Inferior parietal cortex (tissue), 1 donor: ENCODE measurements around the gene MMP27.
A peak's percentile ranks its signal among the peaks of the same experiment; 100 is the strongest.

Source experiments
- DNase-seq: peaks from one replicate; pipeline ENCODE4 v3.0.0-alpha.2; 2016; ENCODE audit errors: extremely low spot score

Gene MMP27

DNA sequence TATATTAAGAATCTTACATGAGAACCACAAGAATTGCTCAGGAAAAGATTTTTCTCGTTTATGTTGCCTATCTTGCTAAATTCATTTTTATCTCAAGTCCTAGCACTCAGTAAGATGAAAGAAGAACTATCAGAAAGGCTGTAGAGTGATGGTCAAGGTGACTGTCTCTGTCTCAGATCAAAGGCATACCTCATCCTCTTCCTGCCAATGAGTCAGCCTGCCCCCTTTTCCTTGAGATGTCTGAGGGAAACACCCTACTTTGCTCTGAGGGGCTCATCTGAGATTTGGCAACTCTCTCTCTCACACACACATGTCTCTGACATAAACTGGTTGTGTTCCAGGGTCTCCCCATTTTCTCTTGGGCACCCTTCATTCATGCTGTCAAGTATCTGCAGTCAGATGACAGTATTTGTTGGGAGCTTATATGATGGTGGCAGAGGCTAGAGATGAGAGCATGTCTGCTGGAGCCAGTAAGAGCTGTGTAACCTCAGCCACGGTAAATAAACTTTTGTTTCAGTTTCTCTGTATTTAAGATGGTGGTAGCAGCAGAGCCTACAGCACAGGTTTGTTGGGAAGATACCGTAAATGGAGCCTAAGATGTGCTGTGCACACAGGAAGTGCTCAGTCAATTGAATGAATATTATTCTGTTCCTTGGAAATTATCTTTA, 1.6 kb downstream of the MMP27 start:
- no peak for DNase-seq

DNA sequence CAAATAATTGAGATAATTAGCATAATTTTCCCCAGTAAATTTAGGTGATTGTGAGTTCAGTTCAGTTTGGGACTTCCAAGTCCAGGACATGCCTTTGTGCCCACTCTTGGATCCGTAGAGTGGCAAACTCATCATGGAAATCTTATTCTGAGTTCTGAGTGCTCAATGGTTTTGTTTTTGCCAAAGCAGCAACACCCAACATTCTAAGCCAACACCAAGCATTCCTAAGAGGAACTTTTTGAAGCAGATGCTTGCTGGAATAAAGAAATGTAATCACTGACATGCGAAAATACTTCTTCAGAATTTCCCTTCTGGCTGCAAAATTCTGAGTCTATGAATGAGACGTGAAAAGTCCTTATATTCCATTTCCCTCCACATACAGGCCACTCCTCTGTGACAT, 10.4 kb downstream of the MMP27 start:
- DNase-seq: no peak

GRCh38 chr11:102685754-102686153, 19.8 kb downstream of the MMP27 start:
- no peak for DNase-seq

DNA sequence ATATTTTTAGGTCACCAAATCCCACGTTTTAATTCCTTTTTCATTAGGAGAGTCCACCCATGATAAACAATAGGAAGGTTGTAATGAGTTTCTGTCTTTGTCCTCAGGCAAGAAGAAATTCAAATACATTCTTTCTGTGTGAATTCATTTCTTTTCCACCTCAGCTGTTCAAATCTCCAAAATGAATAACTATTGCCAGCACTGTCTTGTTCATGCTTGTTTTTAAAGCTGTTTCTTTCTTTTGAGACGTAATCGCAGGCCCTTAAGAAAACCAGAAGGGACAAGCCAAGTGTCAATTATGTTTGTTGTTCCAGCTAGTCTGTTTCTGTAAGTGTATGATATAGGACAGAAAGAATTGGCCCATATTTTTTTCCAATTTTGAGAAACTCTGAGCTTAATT, 20.2 kb downstream of the MMP27 start:
- DNase-seq: no peak

- no peak for DNase-seq
Observed at GRCh38 chr11:102683277-102683676, 22.3 kb downstream of the MMP27 start.

DNA sequence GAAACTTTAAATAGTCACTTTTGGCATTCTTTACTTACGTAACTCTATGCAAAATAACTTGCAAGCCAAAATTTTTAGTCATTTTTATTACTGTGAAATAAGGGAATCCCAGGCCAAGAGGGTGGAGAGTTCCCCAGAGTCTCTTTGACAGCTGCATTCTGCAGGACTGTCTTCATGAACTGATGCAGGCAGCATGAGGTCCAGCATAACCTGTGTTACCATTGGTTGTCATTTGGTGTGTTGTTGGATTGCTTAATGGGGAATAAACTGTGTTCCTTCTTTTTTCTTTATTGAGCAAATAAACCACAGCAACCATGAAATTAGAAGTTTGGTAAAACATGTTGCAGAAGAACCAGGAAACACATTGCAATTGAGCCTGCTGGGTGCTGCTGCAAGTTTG, 24.6 kb downstream of the MMP27 start:
- DNase-seq: no peak

GRCh38 chr11:102678022-102678421, 27.5 kb downstream of the MMP27 start:
- no peak for DNase-seq

GRCh38 chr11:102676084-102676483, 29.5 kb downstream of the MMP27 start:
- DNase-seq: no peak

DNA sequence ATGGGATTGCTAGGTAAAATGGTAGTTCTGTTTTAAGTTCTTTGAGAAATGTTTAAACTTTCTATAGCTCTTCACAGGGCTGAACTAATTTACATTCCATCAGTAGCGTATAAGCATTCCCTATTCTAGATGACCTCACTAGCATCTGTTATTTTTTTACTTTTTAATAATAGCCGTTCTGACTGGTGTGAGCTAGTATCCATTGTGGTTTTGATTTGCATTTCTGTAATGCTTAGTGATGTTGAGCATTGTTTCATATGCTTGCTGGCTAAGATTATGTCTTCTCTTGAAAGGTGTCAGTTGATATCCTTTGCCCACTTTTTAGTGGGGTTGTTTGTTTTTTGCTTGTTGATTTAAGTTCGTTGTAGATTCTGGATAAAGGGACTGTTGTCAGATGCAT, 35.9 kb downstream of the MMP27 start:
- DNase-seq: no peak

- DNase-seq: peak; percentile 62
Observed at GRCh38 chr11:102666331-102666957, 39.1 kb downstream of the MMP27 start.

GRCh38 chr11:102664001-102664752, 41.4 kb downstream of the MMP27 start:
- no peak for DNase-seq

DNA sequence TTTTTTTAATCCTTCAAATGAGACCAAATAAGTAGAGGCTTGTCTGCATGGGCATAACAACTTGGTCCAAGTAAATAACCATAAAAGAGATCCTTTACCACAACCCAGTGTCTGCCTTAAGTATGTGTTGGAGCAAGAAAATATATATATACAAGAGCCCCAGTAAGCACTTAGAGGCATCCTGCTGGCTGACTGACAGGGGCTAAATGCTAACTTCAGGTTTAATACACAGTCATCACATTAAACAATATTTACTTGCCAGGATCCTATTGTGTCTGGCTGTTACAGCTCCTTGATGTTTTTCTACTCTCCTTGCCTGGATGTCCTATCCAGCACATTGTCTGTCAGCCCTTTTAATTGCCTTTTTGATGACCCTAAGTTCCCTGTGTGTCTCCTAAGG, 43.0 kb downstream of the MMP27 start:
- no peak for DNase-seq

- DNase-seq: no peak
Observed at GRCh38 chr11:102661040-102661439, 44.5 kb downstream of the MMP27 start.

GRCh38 chr11:102656528-102656927, 49.0 kb downstream of the MMP27 start:
- DNase-seq: no peak

GRCh38 chr11:102655547-102655946, 50.0 kb downstream of the MMP27 start:
- no peak for DNase-seq

- DNase-seq: no peak
Observed at GRCh38 chr11:102654761-102655160, 50.8 kb downstream of the MMP27 start.

GRCh38 chr11:102653744-102654291, 51.8 kb downstream of the MMP27 start:
- no peak for DNase-seq

- no peak for DNase-seq
Observed at GRCh38 chr11:102647430-102647829, 58.1 kb downstream of the MMP27 start.

- DNase-seq: no peak
Observed at GRCh38 chr11:102643941-102644340, 61.6 kb downstream of the MMP27 start.
